IPS-20b (cell line): ENCODE results near the gene MGMT.

Source experiments
- H3K27ac ChIP-seq: one replicate; pipeline ENCODE4 v1.5.1; 2013; ENCODE audit warnings: low read length
- H3K27me3 ChIP-seq: 2 replicates; pipeline ENCODE4 v1.6.1; 2013; ENCODE audit warnings: mild to moderate bottlenecking, low read length, inconsistent platforms; ENCODE audit not compliant: insufficient read depth
- H3K36me3 ChIP-seq: 2 replicates; pipeline ENCODE4 v1.6.1; 2013; ENCODE audit warnings: low read depth, mild to moderate bottlenecking, inconsistent platforms, low read length, moderate library complexity; ENCODE audit not compliant: insufficient read depth
- H3K4me1 ChIP-seq: 2 replicates; pipeline ENCODE4 v1.6.1; 2013; ENCODE audit warnings: mild to moderate bottlenecking, control low read depth, inconsistent platforms, low read length, moderate library complexity; ENCODE audit not compliant: insufficient read depth
- H3K4me3 ChIP-seq: 2 replicates; pipeline ENCODE4 v1.5.1; 2013; ENCODE audit warnings: mild to moderate bottlenecking, low read length, inconsistent platforms
- H3K9ac ChIP-seq: 2 replicates; pipeline ENCODE4 v1.6.1; 2013; ENCODE audit warnings: low read depth, mild to moderate bottlenecking, inconsistent platforms, low read length, moderate library complexity
- H3K9me3 ChIP-seq: 2 replicates; pipeline ENCODE4 v1.6.1; 2013; ENCODE audit warnings: mild to moderate bottlenecking, low read depth, low read length, inconsistent platforms; ENCODE audit not compliant: insufficient read depth

The MGMT gene

DNA sequence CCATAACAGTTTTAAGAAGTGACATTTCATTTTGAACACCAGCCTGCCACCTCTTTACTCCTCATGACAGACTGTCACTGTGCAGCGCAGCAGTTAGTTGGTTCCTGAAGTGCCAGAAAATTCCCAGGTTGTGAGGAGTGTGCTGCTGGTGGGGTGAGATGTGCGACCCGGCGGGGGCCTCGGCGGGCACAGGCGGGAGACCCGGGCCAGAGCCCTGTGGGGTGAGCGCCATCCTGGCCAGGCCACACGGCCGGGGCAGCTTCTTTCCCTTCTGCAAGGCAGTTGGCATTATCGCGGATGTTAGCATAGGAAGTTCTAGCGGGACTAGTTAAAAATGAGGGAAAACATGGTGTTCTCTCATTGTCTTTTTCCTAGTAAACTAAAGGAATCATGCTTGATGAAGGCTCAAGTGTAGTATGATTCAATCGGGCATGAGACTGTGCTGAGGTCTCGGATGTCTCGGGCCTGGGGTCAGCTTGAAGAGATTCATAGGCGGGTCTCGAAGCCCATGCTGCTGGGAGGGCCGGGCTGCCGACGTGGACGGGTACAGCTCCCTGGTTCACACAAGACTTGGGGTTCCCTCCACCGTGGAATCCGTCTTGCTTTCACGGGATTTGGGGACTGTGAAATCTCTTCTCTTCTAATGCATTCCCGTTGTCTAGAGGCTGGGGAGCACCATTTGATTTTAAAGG, 56.1 kb downstream of the MGMT start:
- Histone ChIP-seq H3K27me3 (no peaks in the 10 kb centered on the region), H3K27ac (no peak overlapping the region), H3K4me1 (peaks cover 8% of the 10 kb centered on the region; the same call in 1 of the 2 replicates), H3K36me3 (no peaks in the 10 kb centered on the region), H3K4me3 (no peak overlapping the region), H3K9me3 (no peaks in the 10 kb centered on the region), H3K9ac (no peak overlapping the region)

DNA sequence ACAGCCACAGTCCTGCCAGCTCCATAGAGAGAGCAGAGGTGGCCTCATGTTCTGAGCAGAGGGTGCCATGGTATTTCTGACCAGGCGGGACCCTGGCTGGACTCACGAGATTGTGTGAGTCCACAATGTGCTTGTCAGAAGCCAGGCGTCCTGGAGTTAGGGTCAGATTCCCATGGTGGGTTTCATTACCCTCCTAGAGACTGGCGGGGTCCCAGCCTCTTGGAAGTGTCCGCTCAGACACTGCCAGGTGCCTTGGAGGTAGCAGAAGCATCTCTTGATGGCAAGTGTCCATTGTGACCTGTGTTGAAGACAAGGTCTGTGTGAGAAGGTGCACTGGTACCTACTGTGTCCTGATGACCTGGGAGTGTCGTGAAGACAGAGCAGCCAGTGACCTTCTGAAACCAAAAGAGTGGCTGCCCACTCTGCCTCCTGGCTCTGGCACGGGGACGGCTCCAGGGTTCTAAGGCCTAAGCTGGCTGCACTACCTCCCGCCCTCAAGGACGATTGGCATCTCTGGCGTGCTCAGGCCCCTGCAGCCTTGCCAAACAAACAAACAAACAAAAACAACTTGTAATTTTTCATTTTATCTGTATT, 56.8 kb downstream of the MGMT start:
- Histone ChIP-seq H3K4me3 (no peak overlapping the region), H3K9ac (no peak overlapping the region), H3K27me3 (no peaks in the 10 kb centered on the region), H3K9me3 (no peaks in the 10 kb centered on the region), H3K36me3 (no peaks in the 10 kb centered on the region), H3K27ac (no peak overlapping the region), H3K4me1 (peaks cover 8% of the 10 kb centered on the region; the same call in 1 of the 2 replicates)

DNA sequence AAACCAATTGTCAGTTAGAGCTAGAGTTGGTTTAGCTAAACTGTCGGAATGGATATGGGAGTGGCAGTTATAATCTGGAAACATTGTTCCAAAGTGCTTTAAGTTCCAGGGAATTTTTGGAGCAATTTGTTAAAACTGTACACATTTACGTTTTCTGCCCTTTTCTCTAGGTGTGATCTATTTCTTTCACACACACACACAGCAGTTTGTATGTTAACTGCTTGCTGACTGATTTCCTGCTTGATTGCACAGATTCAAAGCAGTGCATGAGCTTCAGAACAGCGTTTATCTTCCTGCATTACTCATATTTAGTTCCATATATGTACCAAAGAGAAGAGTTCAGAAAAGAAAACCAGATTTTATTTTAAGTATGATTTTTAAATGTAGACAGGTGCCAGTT, 57.9 kb downstream of the MGMT start:
- no peak overlapping the region for H3K4me3 ChIP-seq
- H3K36me3 ChIP-seq, result no peaks in the 10 kb centered on the region
- H3K9ac ChIP-seq, result no peak overlapping the region
- H3K27ac ChIP-seq, result no peak overlapping the region
- no peaks in the 10 kb centered on the region for H3K27me3 ChIP-seq
- H3K9me3 ChIP-seq, result no peaks in the 10 kb centered on the region
- peaks cover 8% of the 10 kb centered on the region; the same call in 1 of the 2 replicates for H3K4me1 ChIP-seq

DNA sequence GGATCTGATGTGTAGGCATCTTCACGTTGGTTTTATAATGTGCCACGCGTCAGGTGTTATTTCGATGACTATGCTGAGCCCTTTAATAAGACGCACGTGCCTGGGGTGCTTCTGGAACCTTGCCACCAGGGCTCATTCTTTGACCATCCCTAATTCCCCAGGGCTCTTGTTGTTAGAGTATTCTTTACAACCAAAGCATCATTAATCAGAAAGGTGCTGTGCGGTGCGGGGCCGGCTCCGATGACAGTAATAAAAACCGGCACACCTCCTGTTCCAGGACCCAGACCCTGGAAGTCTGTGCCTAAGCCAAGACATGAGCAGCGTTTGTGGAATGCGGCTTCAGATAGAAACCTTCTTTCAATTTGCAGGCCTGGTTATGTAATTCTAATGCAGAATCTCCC, 58.4 kb downstream of the MGMT start:
- Histone ChIP-seq H3K9ac (no peak overlapping the region), H3K27me3 (no peaks in the 10 kb centered on the region), H3K36me3 (no peaks in the 10 kb centered on the region), H3K27ac (no peak overlapping the region), H3K4me1 (peaks cover 8% of the 10 kb centered on the region; the same call in 1 of the 2 replicates), H3K4me3 (no peak overlapping the region), H3K9me3 (no peaks in the 10 kb centered on the region)

DNA sequence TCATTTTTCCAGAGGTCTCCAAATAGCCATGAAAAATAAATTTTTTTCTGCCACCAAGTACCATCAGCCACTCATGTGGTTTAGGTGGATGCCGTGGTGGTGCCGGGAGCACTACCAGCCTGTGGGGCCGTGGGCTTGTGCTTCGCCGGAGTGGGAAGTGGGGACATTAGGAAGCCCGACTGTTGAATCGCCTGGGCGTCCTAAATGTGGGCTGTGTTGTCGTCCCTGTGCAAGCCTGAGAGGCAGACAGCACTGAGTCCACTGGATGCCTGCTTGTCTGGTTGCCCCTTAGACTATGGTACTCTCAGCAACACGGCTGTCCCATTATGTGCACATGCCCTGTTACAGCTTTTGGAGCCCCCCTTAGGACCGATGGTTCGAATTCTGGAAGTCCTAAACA, 59.9 kb downstream of the MGMT start:
- H3K27me3 ChIP-seq, result no peaks in the 10 kb centered on the region
- H3K27ac ChIP-seq, result no peak overlapping the region
- H3K4me1 ChIP-seq, result peaks cover 12% of the 10 kb centered on the region; the same call in 1 of the 2 replicates
- no peak overlapping the region for H3K4me3 ChIP-seq
- H3K9me3 ChIP-seq, result no peaks in the 10 kb centered on the region
- no peak overlapping the region for H3K9ac ChIP-seq
- no peaks in the 10 kb centered on the region for H3K36me3 ChIP-seq

DNA sequence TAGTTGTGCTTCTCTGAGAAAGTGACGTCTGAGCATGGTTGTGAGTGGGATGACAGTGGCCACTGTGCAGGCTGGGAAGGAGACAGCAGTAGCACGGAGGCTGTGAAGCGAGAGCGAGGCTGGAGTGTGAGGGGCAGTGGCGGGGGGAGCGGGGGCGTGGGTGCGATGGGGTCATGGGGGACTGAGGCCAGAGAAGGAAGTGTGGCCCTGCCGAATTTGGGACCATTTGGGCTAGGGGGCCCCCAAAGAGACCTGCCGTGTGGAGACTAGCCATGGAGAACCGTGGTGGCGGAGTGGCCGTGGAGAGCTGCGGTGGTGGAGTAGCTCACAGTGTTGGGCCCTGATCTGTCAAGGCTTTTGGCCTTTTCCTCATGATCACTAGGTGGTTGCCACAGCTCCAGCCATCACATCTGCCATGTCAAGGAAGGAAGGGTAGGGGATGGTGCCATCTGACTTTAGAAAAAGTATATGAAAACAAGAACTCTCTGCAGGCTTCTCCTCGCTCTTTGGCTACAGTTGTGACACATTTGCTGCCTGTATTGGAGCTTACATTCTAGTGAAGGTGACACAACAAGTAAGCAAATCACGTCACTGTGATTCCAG, 61.4 kb downstream of the MGMT start:
- H3K4me1 ChIP-seq, result peaks cover 14% of the 10 kb centered on the region; the same call in 1 of the 2 replicates
- no peak overlapping the region for H3K9ac ChIP-seq
- H3K9me3 ChIP-seq, result no peaks in the 10 kb centered on the region
- no peaks in the 10 kb centered on the region for H3K27me3 ChIP-seq
- H3K36me3 ChIP-seq, result no peaks in the 10 kb centered on the region
- H3K27ac ChIP-seq, result no peak overlapping the region
- no peak overlapping the region for H3K4me3 ChIP-seq

DNA sequence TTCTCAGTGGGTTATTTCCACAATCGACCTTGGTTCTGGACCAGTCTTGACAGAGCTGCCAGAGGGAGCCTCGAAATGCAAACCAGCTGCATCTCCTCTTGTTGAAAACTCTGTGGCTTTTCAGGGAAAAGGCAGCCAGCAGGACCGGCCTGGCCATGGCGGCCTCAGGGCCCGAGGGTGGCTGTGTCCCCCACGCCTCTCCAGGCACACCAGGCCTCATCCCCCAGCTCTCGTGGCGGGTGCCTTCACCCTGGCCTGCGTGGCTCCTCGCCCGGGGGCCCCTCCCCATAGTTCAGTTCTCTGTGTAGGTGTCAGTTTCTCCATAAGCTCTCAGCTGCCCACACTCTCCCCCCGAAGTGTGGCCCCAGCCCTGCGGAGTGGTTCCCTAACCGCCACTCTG, 63.5 kb downstream of the MGMT start:
- no peaks in the 10 kb centered on the region for H3K9me3 ChIP-seq
- no peaks in the 10 kb centered on the region for H3K27me3 ChIP-seq
- peaks cover 14% of the 10 kb centered on the region; the same call in 1 of the 2 replicates for H3K4me1 ChIP-seq
- no peak overlapping the region for H3K9ac ChIP-seq
- no peak overlapping the region for H3K27ac ChIP-seq
- H3K36me3 ChIP-seq, result no peaks in the 10 kb centered on the region
- H3K4me3 ChIP-seq, result no peak overlapping the region

DNA sequence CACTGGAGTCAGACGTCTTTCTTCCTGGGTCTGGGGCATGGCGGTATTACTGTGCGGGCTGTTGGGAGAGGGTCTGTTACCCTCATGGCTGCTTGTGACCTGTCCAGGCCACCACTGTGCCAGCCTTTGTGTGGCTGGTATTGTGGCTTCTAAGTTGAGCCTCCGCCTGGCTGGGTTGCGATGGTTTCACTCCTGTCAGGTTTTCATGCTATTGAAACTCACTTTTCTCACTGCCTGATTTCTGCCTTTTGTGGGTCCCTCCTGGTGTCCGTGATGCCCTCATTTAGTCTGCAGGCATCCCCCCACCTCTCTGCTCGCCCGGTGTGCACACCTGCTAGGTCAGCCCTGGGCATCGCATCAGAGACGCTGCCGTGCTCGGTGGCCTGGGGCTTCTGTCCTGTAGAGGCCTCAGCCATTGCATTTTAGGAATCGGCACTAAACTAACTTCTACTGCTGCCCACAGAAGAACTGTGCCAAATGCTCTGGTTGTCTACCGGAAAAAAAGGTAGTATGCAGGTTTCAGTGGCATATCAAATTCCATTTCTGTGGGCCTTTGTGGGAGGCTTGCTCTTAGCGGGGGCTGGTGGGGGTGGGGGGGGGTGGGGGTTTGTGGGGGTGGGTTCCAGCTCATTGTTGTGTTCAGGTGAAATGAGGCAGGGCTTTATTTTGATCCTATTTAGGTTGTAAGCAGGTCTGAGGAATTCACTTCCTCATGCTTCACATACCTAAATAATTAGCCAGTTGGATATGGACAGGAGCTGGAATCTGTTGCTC, 64.3 kb downstream of the MGMT start:
- Histone ChIP-seq H3K27me3 (no peaks in the 10 kb centered on the region), H3K36me3 (no peaks in the 10 kb centered on the region), H3K4me1 (peaks cover 14% of the 10 kb centered on the region; the same call in 1 of the 2 replicates), H3K27ac (no peak overlapping the region), H3K9me3 (no peaks in the 10 kb centered on the region), H3K9ac (0 out of 2 replicates have a peak overlapping the region, but pooled peaks have one; percentile 48), H3K4me3 (no peak overlapping the region)

DNA sequence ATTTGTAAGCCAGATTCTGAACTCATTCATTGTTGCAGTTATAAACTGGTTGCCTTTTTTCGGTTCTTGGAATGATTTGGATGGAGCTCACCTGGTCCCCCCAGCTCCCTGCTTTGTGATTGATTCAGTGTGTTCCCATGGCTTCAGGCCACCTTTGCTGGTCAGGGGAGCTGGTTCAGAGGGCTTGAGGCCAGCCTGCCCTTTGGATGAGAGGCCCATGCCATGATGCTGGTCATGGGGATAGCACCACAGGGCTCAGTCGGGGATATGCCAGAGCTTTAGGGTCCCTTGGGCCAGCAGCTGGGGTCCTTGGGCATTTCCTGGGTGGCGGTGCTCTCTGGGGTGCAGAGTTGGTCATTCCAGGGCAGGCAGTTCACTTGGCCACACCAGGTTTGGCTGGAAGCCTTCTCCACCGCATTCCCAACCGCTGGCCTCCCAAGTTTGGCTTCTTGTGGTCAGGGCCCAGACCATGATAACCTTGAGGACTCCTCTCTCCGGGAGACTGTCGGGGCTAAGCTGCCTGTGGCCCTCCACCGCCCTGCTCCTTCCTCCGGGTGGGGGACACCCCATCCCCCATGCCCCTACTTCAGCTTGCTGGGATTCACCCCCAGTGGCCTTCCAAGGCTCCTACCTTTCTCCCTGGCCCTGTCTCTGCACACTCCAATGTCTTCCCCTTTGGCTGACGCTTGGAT, 65.1 kb downstream of the MGMT start:
- no peak overlapping the region for H3K4me3 ChIP-seq
- no peaks in the 10 kb centered on the region for H3K36me3 ChIP-seq
- peak overlapping the region; percentile 8 for H3K27ac ChIP-seq
- no peaks in the 10 kb centered on the region for H3K27me3 ChIP-seq
- peaks cover 14% of the 10 kb centered on the region; the same call in 1 of the 2 replicates for H3K4me1 ChIP-seq
- no peaks in the 10 kb centered on the region for H3K9me3 ChIP-seq
- peak overlapping the region; percentile 48; the same call in 1 of the 2 replicates for H3K9ac ChIP-seq

DNA sequence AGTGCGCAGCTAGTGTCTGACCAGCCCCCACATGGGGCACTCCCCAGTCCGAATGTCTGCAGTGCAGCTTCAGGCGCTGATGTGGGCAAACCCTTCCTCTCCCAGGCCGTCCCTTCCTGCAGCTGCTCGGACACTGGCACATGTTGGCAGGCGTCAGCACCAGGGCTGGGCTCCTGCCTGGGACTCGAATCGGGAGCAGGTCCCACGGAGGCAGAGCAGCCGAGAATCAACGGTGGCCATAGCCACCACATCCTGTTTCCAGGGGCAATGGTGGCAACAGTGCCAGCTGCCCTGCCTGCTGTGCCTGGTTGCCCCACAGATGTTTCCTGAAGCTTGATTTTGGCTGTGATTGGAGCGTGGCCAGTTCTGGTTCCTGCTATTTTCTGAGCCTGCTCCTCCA, 65.8 kb downstream of the MGMT start:
- no peaks in the 10 kb centered on the region for H3K36me3 ChIP-seq
- no peaks in the 10 kb centered on the region for H3K9me3 ChIP-seq
- H3K9ac ChIP-seq, result no peak overlapping the region
- peaks cover 14% of the 10 kb centered on the region; the same call in 1 of the 2 replicates for H3K4me1 ChIP-seq
- H3K27ac ChIP-seq, result no peak overlapping the region
- no peaks in the 10 kb centered on the region for H3K27me3 ChIP-seq
- H3K4me3 ChIP-seq, result no peak overlapping the region

DNA sequence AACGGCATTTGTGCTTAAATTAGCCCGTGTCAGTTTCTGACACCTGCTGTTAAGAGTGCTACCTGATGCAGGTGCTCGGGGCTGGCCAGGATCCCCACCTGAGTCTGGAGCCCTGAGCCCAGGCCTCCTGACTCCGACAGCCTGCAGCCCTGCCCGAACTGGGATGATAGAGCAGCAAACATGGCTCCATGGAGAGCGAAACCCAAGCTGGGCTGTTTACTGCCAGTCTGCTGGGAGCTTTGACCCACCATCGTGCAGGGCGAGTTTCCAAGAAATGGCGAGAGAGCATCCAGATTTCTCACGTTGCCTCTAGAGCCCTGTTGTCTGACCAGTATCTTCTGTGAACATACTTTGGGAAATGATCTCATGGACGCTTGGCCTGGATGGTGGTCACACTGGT, 66.2 kb downstream of the MGMT start:
- Histone ChIP-seq H3K4me3 (no peak overlapping the region), H3K4me1 (peaks cover 14% of the 10 kb centered on the region; the same call in 1 of the 2 replicates), H3K36me3 (no peaks in the 10 kb centered on the region), H3K27ac (no peak overlapping the region), H3K27me3 (no peaks in the 10 kb centered on the region), H3K9me3 (peaks cover 2% of the 10 kb centered on the region; the same call in 1 of the 2 replicates), H3K9ac (no peak overlapping the region)
